ENCODE measurements around the gene CSF2.
A peak's percentile ranks its signal among the peaks of the same experiment; 100 is the strongest.

The CSF2 gene

GRCh38 chr5:132090107-132090506 lies 16.5 kb downstream of the CSF2 start:
- peak; percentile 88 for DNase-seq (ENCODE audit: low read depth)

GRCh38 chr5:132093271-132093670 lies 19.7 kb downstream of the CSF2 start:
- no peak for DNase-seq (ENCODE audit: low read depth)
- H3K4me3 ChIP-seq (ENCODE audit: control insufficient read depth, low read depth, low read length) = no peak overlapping the region
- no peak for TF ChIP-seq CTCF (conservative IDR thresholded peaks at IDR 0.05; ENCODE audit: control insufficient read depth, insufficient read depth, low read depth, low read length)

More at GRCh38 chr5:132090107-132090506, 16.5 kb downstream of the CSF2 start:
- no peak for TF ChIP-seq CTCF (conservative IDR thresholded peaks at IDR 0.05; ENCODE audit: control insufficient read depth, insufficient read depth, low read depth, low read length)
- no peak overlapping the region for H3K4me3 ChIP-seq (ENCODE audit: control insufficient read depth, low read depth, low read length)

GRCh38 chr5:132094393-132095076 lies 20.9 kb downstream of the CSF2 start:
- TF ChIP-seq CTCF (conservative IDR thresholded peaks at IDR 0.05; ENCODE audit: control insufficient read depth, insufficient read depth, low read depth, low read length) = no peak
- DNase-seq (ENCODE audit: low read depth) = peak; percentile 97
- H3K4me3 ChIP-seq (ENCODE audit: control insufficient read depth, low read depth, low read length) = no peak overlapping the region

- TF ChIP-seq CTCF (conservative IDR thresholded peaks at IDR 0.05; ENCODE audit: control insufficient read depth, insufficient read depth, low read depth, low read length) = no peak
- no peak overlapping the region for H3K4me3 ChIP-seq (ENCODE audit: control insufficient read depth, low read depth, low read length)
- DNase-seq (ENCODE audit: low read depth) = no peak
These were observed 21.5 kb downstream of the CSF2 start for GRCh38 chr5:132095077-132095410.

GRCh38 chr5:132095424-132095972 lies 21.9 kb downstream of the CSF2 start:
- TF ChIP-seq CTCF (conservative IDR thresholded peaks at IDR 0.05; ENCODE audit: control insufficient read depth, insufficient read depth, low read depth, low read length) = no peak
- DNase-seq (ENCODE audit: low read depth) = no peak
- no peak overlapping the region for H3K4me3 ChIP-seq (ENCODE audit: control insufficient read depth, low read depth, low read length)

GRCh38 chr5:132096904-132097303 lies 23.3 kb downstream of the CSF2 start:
- no peak for TF ChIP-seq CTCF (conservative IDR thresholded peaks at IDR 0.05; ENCODE audit: control insufficient read depth, insufficient read depth, low read depth, low read length)
- no peak for DNase-seq (ENCODE audit: low read depth)
- H3K4me3 ChIP-seq (ENCODE audit: control insufficient read depth, low read depth, low read length) = no peak overlapping the region
